DMS114 treated with DMSO at 0.1 percent for 48 hours (cell line): ENCODE measurements around the gene ARV1.
"Not testable (repeated sequence)": the region's sequence is repeated elsewhere in the genome, so short reads cannot be mapped to it uniquely, and the experiment has no call there.

Experiments used
- DNase-seq: peaks from one replicate; lab custom pipeline; 2025; ENCODE audit not compliant: unreplicated experiment; lab: John Stamatoyannopoulos, UW

Gene ARV1

DNA sequence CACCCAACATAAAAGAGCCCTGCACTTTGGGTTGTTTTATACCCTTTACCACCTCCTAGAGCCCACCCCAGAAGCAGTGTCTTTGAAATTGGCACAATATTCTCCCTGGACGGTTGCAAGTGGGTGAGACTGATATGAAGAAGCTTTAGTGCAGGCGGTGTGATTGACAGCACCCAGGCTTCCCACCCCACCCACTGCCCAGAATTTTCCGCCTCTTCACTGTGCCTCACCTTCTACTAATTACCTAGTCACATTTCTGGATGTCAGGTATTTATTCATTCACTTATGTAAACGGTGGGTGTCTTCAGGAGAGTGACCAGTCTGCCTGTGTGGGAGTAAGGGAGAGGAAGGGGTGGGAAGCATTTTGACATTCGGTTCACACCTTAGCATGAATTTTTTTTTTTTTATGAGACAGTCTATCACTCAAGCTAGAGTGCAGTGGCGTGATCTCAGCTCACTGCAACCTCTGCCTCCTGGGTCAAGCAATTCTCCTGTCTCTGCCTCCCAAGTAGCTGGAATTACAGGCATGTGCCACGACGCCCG lies 62.9 kb downstream of the ARV1 start:
- DNase-seq, result no peak

DNA sequence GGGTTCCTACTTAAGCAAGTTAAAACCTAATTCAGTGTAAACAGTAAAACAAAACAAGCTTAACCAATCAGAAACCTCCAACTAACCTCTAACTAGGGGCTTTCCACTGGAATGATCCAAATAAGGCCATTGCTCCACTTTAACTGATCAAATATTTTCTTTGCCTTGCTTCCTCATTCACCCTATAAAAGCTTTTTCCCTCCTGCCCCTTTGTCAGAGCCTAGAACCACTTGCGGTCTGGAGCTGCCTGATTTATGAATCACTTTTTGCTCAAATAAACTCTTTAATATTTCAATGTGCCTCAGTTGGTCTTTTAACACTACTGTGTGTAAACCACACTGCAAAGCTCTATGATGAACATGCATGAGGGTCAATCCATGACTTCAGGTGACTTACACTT lies 65.7 kb downstream of the ARV1 start:
- no peak for DNase-seq

DNA sequence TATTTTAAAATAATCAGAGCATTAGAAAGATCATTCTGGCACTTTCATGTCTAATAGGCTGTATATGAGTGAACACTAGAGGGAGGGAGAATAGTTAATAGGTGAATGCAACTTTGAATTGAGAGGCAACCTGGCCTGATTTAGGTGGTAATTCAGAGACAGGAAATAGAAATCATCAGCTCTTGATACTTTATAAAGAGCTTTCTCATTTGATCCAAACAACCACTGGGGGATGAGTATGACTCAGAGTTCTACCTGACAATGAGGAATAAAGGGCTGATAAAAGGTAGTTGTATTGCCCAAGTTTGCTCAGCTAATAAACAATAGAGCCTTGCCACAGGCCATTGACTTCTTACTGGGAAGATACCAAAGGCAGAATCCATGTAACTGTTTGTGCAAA lies 66.4 kb downstream of the ARV1 start:
- no peak for DNase-seq

DNA sequence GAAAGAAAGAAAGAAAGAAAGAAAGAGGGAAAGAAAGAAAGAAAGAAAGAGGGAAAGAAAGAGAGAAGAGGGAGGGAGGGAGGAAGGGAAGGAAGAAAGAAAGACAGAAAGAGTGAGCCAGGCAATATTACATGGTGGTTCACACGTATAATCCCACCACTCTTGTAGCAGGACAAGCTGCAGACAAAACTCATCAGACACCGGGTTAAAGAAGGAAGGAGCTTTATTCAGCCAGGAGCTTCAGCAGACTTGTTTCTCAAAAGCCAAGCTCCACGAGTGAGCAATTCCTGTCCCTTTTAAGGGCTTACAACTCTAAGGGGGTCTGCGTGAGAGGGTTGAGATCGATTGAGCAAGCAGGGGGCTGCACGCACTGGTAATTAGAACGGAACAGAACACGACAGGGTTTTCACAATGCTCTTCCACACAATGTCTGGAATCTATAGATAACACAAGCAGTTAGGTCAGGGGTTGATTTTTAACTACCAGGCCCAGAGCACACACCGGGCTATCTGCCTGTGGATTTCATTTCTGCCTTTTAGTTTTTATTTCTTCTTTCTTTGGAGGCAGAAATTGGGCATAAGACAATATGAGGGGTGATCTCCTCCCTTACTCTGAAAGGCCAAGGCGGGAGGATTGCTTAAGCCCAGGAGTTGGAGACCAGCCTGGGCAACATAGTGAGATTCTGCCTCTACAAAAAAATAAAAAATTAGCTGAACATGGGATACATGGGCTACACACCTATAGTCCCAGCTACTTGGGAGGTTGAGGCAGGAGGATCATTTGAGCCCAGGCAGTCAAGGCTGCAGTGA lies 67.2 kb downstream of the ARV1 start:
- DNase-seq, result not testable (repeated sequence)

DNA sequence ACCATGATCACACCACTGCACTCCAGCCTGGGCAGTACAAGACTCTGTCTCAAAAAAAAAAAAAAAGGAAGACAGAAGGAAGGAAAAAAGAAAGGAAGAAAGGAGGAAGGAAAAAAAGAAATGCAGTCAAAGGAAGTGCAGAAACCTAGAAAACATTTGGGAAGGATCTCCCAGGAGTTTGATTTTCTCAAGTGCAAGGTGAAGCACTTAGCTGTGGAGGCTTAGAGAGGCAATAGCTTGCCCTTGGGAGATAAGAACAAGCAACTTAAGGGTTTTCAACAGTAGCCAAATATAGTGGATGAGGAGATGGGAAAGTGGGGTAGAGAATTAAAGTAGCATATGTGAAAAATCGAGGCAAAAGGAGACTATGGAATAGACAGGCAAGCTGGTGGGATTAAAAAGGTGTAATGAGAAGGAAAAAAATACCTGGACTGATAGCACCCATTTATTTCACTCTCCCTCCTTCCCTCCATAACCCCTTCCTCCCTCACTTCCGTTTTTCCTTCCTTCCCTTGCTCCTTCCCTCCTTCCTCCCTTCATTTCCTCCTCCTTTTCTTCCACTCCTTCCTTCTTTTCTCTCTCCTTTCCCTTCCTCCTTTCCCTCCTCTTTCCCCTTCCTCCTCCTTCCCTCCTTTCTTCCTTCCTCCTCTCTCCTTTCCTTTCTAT lies 68.0 kb downstream of the ARV1 start:
- no peak for DNase-seq

DNA sequence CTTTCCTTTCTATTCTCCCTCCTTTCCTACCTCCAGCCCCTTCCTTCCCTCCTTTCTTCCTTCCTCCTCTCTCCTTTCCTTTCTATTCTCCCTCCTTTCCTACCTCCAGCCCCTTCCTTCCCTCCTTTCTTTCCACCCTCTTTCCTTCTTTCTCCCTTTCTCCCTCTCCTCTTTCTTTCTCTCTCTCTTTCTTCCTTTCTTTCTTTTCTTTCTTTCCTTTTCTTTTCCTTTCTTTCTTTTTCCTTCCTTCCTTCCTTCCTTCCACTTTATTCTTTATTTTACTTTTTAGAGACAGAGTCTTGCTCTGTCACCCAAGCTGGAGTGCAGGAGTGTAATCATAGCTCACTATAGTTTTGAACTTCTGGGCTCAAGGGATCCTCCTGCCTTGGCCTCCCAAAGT lies 68.6 kb downstream of the ARV1 start:
- not testable (repeated sequence) for DNase-seq

DNA sequence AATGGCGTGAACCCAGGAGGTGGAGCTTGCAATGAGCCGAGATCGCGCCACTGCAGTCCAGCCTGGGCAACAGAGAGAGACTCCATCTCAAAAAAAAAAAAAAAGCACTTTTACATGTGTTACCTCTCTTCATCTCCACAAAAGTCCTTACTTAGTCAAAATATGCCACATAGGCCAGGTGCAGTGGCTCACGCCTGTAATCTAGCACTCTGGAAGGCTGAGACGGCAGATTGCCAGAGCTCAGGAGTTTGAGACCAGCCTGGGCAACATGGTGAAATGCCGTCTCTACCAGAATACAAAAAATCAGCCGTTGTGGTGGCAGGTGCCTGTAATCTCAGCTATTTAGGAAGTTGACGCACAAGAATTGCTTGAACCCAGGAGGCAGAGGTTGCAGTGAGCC lies 69.5 kb downstream of the ARV1 start:
- not testable (repeated sequence) for DNase-seq

DNA sequence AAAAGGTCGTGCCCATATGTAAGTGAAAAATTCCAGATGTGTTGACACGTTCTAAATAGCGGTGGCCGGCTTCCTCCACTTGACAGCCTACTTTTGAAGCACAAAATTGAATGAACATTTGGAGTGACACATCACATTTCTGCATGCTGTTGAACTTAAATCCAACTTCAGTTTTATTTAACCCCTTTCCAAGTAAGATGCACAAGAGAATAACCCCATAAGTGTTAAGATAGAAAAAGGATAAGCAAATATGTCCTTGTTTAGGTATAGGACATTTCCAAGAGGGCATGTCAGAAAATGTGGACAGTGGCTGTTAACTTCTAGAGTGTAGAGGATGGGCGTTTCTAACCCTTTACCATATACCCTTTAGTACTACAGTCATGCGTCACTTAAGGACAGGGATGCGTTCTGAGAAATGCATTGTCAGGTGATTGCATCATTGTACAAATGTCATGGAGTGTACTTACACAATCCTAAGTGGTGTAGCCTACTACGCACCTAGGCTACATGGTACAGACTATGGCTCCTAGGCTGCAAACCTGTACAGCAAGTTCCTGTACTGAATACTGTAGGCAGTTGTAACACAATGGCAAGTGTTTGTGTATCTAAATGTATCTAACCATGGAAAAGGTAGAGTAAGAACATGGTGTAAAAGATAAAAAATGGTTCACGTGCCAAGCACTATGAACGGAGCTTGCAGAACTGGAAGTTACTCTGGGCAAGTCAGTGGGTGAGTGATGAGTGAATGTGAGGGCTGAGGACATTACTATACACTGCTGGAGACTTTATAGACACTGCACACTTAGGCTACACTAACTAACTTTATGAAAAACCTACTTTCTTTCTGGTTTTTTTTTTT lies 70.5 kb downstream of the ARV1 start:
- no peak for DNase-seq
